ENCODE measurements around the gene RBM47. TPM values are rescaled to one million over a fixed set of nuclear protein-coding genes. Genes with fewer than 3 reads are reported as not detected.

Gene RBM47
- total and polyA plus RNA-seq, 9 of the 15 experiments (the other 6 are each of a cell fraction or from before 2014, with no cell fraction given): 1.4 to 6.4 (median 3.3) TPM

DNA sequence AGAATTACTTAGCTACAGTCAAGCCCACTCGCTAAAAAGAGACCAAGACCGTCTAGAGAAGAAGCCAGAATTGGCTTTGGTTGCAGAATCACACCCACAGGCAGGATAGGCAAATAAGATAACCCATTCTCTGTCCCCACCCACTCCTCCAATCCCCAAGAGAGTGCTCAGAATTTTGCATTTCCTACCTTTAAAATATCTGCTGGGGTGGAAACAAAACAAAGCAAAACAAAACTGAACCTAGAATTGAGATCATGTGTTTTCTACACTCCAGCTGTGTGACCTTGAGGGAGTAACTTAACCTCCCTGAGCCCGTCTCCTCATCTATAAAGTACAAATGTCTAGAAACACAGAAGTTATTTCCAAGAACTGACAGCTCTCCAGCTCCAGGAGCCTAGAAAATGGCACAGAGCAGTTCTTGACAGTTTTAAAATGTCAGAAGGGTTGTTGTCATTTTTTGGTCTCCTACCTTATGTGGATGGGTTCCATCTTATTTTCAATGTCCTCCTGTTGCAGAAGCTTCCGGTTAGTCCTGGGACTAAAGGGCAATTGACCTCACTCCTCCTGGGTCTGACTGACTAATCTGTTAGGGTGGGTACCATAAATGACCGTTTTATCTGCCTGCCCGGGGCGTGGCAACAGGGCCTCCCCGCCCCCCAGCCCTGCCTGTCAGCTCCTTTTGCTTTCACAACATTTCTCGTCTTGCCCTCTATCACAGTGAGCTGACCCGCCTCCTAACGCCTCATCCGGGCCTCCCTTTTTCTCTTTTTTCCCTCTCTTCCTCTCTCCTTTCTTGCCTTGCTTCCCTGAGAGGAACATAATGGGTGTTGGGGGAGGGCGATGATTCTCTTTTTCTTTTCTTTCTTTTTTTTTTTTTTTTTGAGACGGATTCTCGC lies 114.0 kb downstream of the RBM47 start (continued):
- TF ChIP-seq, protein P1, sequence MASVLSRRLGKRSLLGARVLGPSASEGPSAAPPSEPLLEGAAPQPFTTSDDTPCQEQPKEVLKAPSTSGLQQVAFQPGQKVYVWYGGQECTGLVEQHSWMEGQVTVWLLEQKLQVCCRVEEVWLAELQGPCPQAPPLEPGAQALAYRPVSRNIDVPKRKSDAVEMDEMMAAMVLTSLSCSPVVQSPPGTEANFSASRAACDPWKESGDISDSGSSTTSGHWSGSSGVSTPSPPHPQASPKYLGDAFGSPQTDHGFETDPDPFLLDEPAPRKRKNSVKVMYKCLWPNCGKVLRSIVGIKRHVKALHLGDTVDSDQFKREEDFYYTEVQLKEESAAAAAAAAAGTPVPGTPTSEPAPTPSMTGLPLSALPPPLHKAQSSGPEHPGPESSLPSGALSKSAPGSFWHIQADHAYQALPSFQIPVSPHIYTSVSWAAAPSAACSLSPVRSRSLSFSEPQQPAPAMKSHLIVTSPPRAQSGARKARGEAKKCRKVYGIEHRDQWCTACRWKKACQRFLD (CRISPR knock-in tag; IDR thresholded peaks at IDR 0.05): no peak
- TF ChIP-seq ZNF133 (CRISPR knock-in tag; IDR thresholded peaks at IDR 0.05) (no peak), TAF15 (IDR thresholded peaks at IDR 0.05; ENCODE audit: low read depth, low read length) (no peak), ZNF445 (CRISPR knock-in tag; IDR thresholded peaks at IDR 0.05; ENCODE audit: low read depth) (no peak), GABPA (tag; conservative IDR thresholded peaks at IDR 0.05; ENCODE audit: low read depth) (peak; percentile 73), ZKSCAN3 (CRISPR knock-in tag; IDR thresholded peaks at IDR 0.05) (no peak), BHLHE40 (IDR thresholded peaks at IDR 0.05; ENCODE audit: low read length) (no peak), TBP (optimal IDR thresholded peaks at IDR 0.05; ENCODE audit: low read depth, low read length) (peak; percentile 84), ZNF239 (CRISPR knock-in tag; IDR thresholded peaks at IDR 0.05) (no peak), BRCA1 (IDR thresholded peaks at IDR 0.05) (no peak), BRCA1 (CRISPR knock-in tag; IDR thresholded peaks at IDR 0.05) (no peak), ZNF707 (CRISPR knock-in tag; conservative IDR thresholded peaks at IDR 0.05) (no peak), PTBP1 (IDR thresholded peaks at IDR 0.05; ENCODE audit: low read depth, low read length) (no peak), MXI1 (IDR thresholded peaks at IDR 0.05; ENCODE audit: low read depth, low read length) (no peak), ZFP36 (IDR thresholded peaks at IDR 0.05; ENCODE audit: low read depth, low read length, partially characterized antibody) (peak; percentile 97), SMARCA5 (IDR thresholded peaks at IDR 0.05) (peak; percentile 92)
- TF ChIP-seq, protein P2, sequence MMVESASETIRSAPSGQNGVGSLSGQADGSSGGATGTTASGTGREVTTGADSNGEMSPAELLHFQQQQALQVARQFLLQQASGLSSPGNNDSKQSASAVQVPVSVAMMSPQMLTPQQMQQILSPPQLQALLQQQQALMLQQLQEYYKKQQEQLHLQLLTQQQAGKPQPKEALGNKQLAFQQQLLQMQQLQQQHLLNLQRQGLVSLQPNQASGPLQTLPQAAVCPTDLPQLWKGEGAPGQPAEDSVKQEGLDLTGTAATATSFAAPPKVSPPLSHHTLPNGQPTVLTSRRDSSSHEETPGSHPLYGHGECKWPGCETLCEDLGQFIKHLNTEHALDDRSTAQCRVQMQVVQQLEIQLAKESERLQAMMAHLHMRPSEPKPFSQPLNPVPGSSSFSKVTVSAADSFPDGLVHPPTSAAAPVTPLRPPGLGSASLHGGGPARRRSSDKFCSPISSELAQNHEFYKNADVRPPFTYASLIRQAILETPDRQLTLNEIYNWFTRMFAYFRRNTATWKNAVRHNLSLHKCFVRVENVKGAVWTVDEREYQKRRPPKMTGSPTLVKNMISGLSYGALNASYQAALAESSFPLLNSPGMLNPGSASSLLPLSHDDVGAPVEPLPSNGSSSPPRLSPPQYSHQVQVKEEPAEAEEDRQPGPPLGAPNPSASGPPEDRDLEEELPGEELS (CRISPR knock-in tag; IDR thresholded peaks at IDR 0.05; ENCODE audit: borderline replicate concordance): no peak
- TF ChIP-seq, protein P3, sequence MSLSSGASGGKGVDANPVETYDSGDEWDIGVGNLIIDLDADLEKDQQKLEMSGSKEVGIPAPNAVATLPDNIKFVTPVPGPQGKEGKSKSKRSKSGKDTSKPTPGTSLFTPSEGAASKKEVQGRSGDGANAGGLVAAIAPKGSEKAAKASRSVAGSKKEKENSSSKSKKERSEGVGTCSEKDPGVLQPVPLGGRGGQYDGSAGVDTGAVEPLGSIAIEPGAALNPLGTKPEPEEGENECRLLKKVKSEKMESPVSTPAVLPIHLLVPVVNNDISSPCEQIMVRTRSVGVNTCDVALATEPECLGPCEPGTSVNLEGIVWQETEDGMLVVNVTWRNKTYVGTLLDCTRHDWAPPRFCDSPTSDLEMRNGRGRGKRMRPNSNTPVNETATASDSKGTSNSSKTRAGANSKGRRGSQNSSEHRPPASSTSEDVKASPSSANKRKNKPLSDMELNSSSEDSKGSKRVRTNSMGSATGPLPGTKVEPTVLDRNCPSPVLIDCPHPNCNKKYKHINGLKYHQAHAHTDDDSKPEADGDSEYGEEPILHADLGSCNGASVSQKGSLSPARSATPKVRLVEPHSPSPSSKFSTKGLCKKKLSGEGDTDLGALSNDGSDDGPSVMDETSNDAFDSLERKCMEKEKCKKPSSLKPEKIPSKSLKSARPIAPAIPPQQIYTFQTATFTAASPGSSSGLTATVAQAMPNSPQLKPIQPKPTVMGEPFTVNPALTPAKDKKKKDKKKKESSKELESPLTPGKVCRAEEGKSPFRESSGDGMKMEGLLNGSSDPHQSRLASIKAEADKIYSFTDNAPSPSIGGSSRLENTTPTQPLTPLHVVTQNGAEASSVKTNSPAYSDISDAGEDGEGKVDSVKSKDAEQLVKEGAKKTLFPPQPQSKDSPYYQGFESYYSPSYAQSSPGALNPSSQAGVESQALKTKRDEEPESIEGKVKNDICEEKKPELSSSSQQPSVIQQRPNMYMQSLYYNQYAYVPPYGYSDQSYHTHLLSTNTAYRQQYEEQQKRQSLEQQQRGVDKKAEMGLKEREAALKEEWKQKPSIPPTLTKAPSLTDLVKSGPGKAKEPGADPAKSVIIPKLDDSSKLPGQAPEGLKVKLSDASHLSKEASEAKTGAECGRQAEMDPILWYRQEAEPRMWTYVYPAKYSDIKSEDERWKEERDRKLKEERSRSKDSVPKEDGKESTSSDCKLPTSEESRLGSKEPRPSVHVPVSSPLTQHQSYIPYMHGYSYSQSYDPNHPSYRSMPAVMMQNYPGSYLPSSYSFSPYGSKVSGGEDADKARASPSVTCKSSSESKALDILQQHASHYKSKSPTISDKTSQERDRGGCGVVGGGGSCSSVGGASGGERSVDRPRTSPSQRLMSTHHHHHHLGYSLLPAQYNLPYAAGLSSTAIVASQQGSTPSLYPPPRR (CRISPR knock-in tag; IDR thresholded peaks at IDR 0.05; ENCODE audit: borderline replicate concordance): no peak
- TF ChIP-seq, protein P4, sequence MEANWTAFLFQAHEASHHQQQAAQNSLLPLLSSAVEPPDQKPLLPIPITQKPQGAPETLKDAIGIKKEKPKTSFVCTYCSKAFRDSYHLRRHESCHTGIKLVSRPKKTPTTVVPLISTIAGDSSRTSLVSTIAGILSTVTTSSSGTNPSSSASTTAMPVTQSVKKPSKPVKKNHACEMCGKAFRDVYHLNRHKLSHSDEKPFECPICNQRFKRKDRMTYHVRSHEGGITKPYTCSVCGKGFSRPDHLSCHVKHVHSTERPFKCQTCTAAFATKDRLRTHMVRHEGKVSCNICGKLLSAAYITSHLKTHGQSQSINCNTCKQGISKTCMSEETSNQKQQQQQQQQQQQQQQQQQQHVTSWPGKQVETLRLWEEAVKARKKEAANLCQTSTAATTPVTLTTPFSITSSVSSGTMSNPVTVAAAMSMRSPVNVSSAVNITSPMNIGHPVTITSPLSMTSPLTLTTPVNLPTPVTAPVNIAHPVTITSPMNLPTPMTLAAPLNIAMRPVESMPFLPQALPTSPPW (CRISPR knock-in tag; IDR thresholded peaks at IDR 0.05): peak; percentile 40
